Measurements from ENCODE around the gene IER5L.

DNA sequence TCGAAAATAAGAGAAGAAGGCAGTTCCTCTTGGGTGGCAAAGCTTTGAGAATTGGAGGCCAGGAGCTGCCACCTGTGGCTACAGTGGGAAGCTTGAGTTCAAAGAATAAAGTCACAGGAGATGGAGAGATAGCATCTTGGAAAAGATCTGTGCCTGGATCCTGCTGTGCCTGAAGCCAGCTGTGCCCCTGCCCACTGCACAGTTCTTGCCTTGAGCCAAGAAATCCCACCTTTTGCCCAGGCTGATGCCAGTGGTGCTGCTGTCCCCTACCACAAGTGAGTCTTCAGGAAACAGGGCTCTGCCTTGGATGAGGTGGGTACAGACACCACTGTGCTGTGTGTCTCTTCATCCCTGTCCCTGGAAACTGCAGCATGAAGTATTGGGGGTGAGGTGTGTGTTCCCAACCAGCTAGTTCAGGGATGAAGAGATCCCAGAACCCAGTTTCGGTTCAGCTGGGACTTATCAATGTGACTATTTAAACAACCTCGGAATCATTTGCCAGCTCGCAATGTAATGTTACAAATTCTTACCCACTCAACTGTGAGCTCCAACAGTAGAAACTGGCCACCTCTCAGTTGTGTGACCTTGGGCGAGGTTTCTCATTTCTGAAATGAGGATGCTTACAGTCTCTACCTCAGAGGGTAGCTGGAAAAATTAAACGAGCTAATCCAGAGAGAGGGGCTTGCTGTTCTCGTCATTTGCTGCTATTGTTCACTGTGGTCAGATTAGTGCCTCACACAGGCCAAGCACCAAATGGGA is 5.9 kb downstream of the IER5L start:
- TF ChIP-seq, protein P1, sequence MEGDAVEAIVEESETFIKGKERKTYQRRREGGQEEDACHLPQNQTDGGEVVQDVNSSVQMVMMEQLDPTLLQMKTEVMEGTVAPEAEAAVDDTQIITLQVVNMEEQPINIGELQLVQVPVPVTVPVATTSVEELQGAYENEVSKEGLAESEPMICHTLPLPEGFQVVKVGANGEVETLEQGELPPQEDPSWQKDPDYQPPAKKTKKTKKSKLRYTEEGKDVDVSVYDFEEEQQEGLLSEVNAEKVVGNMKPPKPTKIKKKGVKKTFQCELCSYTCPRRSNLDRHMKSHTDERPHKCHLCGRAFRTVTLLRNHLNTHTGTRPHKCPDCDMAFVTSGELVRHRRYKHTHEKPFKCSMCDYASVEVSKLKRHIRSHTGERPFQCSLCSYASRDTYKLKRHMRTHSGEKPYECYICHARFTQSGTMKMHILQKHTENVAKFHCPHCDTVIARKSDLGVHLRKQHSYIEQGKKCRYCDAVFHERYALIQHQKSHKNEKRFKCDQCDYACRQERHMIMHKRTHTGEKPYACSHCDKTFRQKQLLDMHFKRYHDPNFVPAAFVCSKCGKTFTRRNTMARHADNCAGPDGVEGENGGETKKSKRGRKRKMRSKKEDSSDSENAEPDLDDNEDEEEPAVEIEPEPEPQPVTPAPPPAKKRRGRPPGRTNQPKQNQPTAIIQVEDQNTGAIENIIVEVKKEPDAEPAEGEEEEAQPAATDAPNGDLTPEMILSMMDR (IDR thresholded peaks at IDR 0.05; ENCODE audit: insufficient read depth, low read length, poor library complexity, severe bottlenecking) = no peak
- TF ChIP-seq EZH2phosphoT487 (conservative IDR thresholded peaks at IDR 0.05; ENCODE audit: low read length) = no peak

Measured in SU-DHL-6 (cell line).